GM12872 (cell line): ENCODE data around the gene GGA2.

Experiments used
- TF ChIP-seq, protein P1 (sequence below): IDR thresholded peaks from 3 replicates; pipeline ENCODE4 v1.5.1; 2011; ENCODE audit warnings: low read depth, mild to moderate bottlenecking, low read length, moderate library complexity; ENCODE audit not compliant: insufficient read depth

GGA2 gene

DNA sequence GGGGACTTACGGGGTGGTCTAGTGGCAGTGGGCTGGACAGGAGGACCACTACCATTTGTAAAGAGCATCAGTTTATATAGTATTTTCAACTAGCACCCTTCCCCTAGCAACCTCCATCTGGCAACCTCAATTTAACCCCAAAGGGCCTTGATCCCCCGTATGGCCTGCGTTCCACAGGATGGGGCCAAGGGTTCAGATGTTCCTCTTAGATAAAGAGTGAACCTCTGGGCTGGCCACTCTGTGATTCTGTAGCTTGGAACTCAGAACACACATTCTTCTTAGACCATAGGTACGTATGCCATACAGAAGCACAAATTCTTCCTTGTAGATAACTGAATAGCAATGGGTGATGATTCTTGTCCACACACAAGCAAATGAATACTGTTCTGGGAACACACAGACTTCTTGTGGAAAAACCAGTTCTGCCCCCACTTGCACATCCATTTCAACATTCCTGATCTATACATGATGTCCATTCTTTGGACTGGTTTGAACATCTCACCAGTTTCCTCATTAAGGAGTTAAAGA lies 1.9 kb upstream of the GGA2 start:
- TF ChIP-seq, protein P1, sequence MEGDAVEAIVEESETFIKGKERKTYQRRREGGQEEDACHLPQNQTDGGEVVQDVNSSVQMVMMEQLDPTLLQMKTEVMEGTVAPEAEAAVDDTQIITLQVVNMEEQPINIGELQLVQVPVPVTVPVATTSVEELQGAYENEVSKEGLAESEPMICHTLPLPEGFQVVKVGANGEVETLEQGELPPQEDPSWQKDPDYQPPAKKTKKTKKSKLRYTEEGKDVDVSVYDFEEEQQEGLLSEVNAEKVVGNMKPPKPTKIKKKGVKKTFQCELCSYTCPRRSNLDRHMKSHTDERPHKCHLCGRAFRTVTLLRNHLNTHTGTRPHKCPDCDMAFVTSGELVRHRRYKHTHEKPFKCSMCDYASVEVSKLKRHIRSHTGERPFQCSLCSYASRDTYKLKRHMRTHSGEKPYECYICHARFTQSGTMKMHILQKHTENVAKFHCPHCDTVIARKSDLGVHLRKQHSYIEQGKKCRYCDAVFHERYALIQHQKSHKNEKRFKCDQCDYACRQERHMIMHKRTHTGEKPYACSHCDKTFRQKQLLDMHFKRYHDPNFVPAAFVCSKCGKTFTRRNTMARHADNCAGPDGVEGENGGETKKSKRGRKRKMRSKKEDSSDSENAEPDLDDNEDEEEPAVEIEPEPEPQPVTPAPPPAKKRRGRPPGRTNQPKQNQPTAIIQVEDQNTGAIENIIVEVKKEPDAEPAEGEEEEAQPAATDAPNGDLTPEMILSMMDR, result no peak

DNA sequence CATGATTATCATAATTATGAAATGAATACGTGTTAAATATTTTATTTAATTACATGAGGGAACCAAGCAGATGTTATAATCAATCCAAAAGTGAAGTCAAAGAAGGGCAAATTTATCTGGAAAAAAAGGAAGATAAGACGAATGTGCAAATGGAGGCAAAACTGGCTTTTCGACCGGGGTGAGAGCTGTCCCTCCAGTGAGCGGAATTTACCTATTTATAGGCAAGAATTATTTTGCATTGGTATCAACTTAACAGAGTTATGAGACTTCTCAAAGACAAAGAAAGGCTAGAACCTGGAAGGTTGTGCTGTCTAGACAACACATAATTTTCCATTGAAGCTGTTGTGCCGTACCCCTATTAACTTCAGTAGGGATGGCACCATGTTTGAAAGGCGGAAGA lies 1.4 kb upstream of the GGA2 start:
- TF ChIP-seq, protein P1, result no peak

DNA sequence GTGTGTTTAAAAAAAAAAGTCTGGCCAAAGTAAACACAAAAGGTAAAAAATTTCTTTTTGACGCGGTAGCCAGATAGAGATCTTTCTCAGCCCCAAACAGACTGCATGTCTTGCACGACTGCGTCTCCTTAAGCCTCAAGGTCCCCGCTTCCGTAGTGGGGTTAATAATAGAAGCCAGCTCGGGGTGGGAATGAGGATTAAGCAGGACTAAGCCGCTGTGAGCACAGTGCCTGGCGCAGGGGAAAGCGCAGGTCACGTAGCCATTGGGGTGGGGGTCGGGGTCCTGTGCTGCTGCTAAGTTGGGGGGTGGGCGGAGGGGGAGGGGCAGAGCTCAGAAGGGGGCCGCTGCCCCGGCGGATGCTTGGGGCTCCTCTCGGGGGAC lies 521 bp downstream of the GGA2 start:
- TF ChIP-seq, protein P1, result no peak

DNA sequence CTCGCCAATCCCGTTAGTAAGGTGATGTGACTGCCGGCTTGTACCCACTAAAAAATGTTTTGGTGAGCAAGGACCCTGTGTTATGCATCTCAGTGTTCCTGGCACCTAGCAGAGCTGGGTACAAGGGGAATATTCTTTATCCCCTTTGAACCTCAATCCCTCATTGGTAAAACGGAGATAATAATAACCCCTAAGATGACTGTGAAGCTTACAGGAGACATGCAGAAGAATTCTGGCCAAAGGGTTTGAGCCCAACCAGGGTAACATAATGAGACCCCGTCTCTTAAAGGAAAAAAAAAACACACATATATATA lies 896 bp downstream of the GGA2 start:
- TF ChIP-seq, protein P1, result no peak

DNA sequence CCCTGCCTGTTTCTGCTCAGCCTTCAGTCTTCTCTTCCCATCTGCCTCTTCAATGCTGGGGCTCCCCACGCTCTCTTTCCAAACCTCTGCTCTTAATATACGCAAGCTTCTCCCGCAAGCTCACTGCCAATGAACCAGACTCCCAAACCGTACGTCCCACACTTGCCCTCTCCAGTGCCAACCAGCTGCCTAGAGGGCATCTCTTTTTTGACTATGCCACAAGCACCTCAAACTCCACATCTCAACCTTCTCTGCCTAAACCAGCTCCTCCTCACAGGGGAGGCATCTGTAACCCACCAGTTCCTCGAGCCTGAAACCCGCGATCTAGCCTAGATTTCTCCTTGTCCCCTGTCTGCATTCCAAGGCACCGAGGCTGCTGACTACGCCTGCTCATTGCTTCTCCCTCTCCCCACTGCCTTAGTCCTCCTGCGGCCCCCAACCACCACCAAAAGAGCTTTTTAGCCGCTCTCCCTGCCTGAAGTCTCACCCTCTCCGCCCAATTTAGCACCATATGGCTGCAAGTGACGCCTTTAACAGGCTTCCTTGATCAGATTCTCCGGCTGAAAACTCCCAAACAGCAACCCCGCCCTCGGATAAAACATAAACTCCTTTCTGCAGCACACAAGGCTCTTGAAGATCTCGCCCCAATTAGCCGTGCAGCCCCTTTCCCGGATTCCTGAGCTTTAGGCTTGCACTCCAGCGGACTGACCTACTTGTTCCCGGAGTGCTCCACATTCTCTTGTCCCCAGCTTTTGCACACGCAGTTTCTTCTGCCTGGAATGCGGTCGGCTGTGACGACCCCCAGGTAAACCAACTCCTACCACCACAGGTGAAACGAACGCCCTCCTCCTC lies 1.5 kb downstream of the GGA2 start:
- TF ChIP-seq, protein P1, result no peak

DNA sequence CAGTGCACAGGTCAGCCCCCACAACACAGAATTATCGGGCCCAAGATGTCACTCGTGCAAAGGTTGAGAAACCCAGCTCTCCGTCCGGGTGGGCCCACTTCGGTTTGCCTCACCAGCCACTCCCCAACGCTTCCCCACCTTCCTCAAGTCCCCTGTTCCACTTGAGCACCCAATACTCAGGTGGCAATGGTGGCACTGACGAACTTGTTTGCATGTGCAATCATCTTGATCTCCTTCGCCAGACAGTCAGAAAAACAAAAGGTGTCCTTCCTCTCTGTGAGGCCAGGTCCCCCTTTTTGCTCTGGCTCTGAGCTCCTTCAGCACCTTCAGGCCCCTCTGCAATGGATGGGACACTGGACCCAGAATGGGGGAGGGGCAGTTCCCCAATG lies 3.7 kb downstream of the GGA2 start:
- TF ChIP-seq, protein P1, result no peak

DNA sequence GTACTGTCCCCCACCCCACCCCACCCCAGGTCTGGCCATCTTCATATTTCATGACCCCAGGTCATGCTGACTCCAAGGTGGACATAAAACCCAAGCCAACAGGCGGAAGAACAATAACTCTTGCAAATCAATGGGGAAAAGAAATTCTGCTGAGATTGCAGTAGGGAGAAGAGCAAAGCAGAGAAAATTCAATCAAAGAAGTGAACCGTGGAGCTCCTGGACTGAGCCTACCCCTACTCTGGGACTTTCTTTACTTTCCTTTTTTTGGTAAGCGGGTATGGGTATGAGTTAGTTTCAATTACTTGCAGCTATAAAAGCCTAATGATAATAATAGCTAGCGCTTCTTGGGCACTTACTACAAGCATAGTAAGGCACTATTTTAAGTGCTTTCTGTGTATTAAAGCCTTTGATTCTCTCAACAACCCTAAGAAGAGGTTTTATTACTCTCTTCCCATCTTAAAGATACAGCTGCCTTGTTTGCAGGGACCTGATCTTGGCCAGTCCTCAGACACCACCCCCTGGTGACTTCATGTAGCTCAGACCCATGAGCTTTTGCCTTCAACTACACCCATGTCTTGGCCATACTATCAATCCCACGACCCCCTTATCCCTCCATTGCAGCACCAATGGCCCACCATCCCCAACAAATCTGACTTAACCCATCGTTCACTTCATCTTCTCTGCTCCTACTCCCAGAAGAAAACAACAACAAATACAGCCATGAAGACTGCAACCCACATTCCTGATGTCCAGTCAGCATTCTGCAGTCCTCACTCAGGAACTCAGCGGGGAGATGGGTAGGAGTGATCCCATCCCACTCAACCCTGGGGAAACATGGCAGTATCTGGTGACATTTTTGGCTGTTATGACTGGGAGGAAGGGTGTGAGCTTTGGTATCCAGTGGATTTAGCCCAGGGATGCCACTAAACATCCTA lies 4.4 kb downstream of the GGA2 start:
- TF ChIP-seq, protein P1, result peak; percentile 40; the same call in 1 of the 3 replicates
